Kidney epithelial cell (primary cell): ENCODE results near the gene ABCB4. TPM values are rescaled to one million over a fixed set of nuclear protein-coding genes. Genes with fewer than 3 reads are reported as not detected.

ENCODE experiments used
- DNase-seq: peaks from one replicate; pipeline ENCODE4 v3.0.0-alpha.2; 2010; ENCODE audit warnings: low read depth
- H3K27me3 ChIP-seq: 2 replicates; pipeline ENCODE4 v1.6.0; 2011; ENCODE audit warnings: low read length; ENCODE audit not compliant: control insufficient read depth, insufficient read depth
- H3K36me3 ChIP-seq: 2 replicates; pipeline ENCODE4 v1.5.1; 2011; ENCODE audit warnings: low read length; ENCODE audit not compliant: control insufficient read depth, insufficient read depth
- H3K4me3 ChIP-seq: 2 replicates; pipeline ENCODE4 v1.5.1; 2011; ENCODE audit warnings: low read depth, mild to moderate bottlenecking, control low read depth, low read length
- CTCF ChIP-seq: IDR thresholded peaks from 2 replicates; pipeline ENCODE4 v1.5.1; 2011; ENCODE audit warnings: mild to moderate bottlenecking, moderate library complexity, low read length, control low read depth, inconsistent platforms; ENCODE audit not compliant: insufficient read depth, poor library complexity, severe bottlenecking
- total RNA-seq: library from RNA; depleted of rRNA; stranded (reverse); fragments of >200 nt; gene quantifications from 2 replicates; pipeline ENCODE4 v1.2.3, GENCODE V29; 2015

ABCB4 gene
- total RNA-seq, 1 donor from 2014 or later = 6.4 TPM

- no peaks in the 10 kb centered on the region for H3K27me3 ChIP-seq
- TF ChIP-seq CTCF = no peak
- no peaks in the 10 kb centered on the region for H3K36me3 ChIP-seq
- DNase-seq = no peak
- no peak overlapping the region for H3K4me3 ChIP-seq
Observed at GRCh38 chr7:87505557-87506245, 30.2 kb upstream of the ABCB4 start.

- DNase-seq = no peak
- Histone ChIP-seq H3K36me3 (no peaks in the 10 kb centered on the region), H3K4me3 (no peak overlapping the region), H3K27me3 (no peaks in the 10 kb centered on the region)
- no peak for TF ChIP-seq CTCF
Observed at GRCh38 chr7:87505122-87505521, 29.6 kb upstream of the ABCB4 start.

- DNase-seq = no peak
- no peak for TF ChIP-seq CTCF
- H3K36me3 ChIP-seq = no peaks in the 10 kb centered on the region
Observed at GRCh38 chr7:87499494-87499893, 24.0 kb upstream of the ABCB4 start.

GRCh38 chr7:87498893-87499292, 23.4 kb upstream of the ABCB4 start:
- no peak for DNase-seq
- TF ChIP-seq CTCF = no peak
- Histone ChIP-seq H3K27me3 (no peaks in the 10 kb centered on the region), H3K4me3 (no peak overlapping the region), H3K36me3 (no peaks in the 10 kb centered on the region)

More at GRCh38 chr7:87499494-87499893, 24.0 kb upstream of the ABCB4 start:
- H3K27me3 ChIP-seq = no peaks in the 10 kb centered on the region
- H3K4me3 ChIP-seq = no peak overlapping the region

GRCh38 chr7:87497482-87497881, 22.0 kb upstream of the ABCB4 start:
- Histone ChIP-seq H3K36me3 (no peaks in the 10 kb centered on the region), H3K27me3 (no peaks in the 10 kb centered on the region), H3K4me3 (no peak overlapping the region)
- DNase-seq = no peak
- no peak for TF ChIP-seq CTCF

GRCh38 chr7:87495366-87495765, 19.9 kb upstream of the ABCB4 start:
- no peak for TF ChIP-seq CTCF
- no peaks in the 10 kb centered on the region for H3K36me3 ChIP-seq
- no peak overlapping the region for H3K4me3 ChIP-seq
- no peaks in the 10 kb centered on the region for H3K27me3 ChIP-seq
- no peak for DNase-seq
